ENCODE measurements around the gene CD151.

CD151 gene

GRCh38 chr11:843818-844692 is 11.3 kb downstream of the CD151 start:
- DNase-seq, result no peak

GRCh38 chr11:844693-845644 is 12.2 kb downstream of the CD151 start:
- no peak for DNase-seq

- DNase-seq, result no peak
Observed at GRCh38 chr11:845872-846495, 13.2 kb downstream of the CD151 start.

GRCh38 chr11:846496-847098 is 13.8 kb downstream of the CD151 start:
- no peak for DNase-seq

GRCh38 chr11:847876-848275 is 15.1 kb downstream of the CD151 start:
- no peak for DNase-seq

GRCh38 chr11:848380-848931 is 15.7 kb downstream of the CD151 start:
- peak; percentile 31 to 61 (median 48) for DNase-seq

GRCh38 chr11:849104-849824 is 16.5 kb downstream of the CD151 start:
- peak in 1 of 5 donors; percentile 35 for DNase-seq

GRCh38 chr11:849951-850774 is 17.4 kb downstream of the CD151 start:
- no peak for DNase-seq

GRCh38 chr11:850775-851763 is 18.3 kb downstream of the CD151 start:
- no peak for DNase-seq

GRCh38 chr11:852762-853161 is 20.0 kb downstream of the CD151 start:
- no peak for DNase-seq

GRCh38 chr11:853682-854448 is 21.1 kb downstream of the CD151 start:
- DNase-seq, result no peak

GRCh38 chr11:854601-855329 is 22.0 kb downstream of the CD151 start:
- no peak for DNase-seq

- no peak for DNase-seq
Observed at GRCh38 chr11:855330-855674, 22.6 kb downstream of the CD151 start.

GRCh38 chr11:855796-856195 is 23.0 kb downstream of the CD151 start:
- no peak for DNase-seq

GRCh38 chr11:856397-856796 is 23.6 kb downstream of the CD151 start:
- no peak for DNase-seq

- no peak for DNase-seq
Observed at GRCh38 chr11:858053-858761, 25.5 kb downstream of the CD151 start.

GRCh38 chr11:858762-859339 is 26.1 kb downstream of the CD151 start:
- DNase-seq, result no peak
